Mesenchymal stem cell (in vitro differentiated cells and primary cell): ENCODE data around the gene SBNO1. TPM values are rescaled to one million over a fixed set of nuclear protein-coding genes. Genes with fewer than 3 reads are reported as not detected.

ENCODE experiments used
- DNase-seq: peaks from one replicate; pipeline ENCODE4 v3.0.0-alpha.2; 2013
- H2AFZ ChIP-seq: one replicate; pipeline ENCODE4 v1.6.1; 2013; ENCODE audit warnings: low read depth, mild to moderate bottlenecking, control low read depth, inconsistent platforms, low read length, moderate library complexity
- H2AK5ac ChIP-seq: 2 replicates; pipeline ENCODE4 v1.6.1; 2013; ENCODE audit warnings: low read length, moderate library complexity, mild to moderate bottlenecking, inconsistent platforms; ENCODE audit not compliant: severe bottlenecking
- H2BK120ac ChIP-seq: one replicate; pipeline ENCODE4 v1.6.1; 2013; ENCODE audit warnings: low read depth, mild to moderate bottlenecking, inconsistent platforms, low read length, moderate library complexity
- H2BK12ac ChIP-seq, 2 experiments: one replicate each; pipeline ENCODE4 v1.6.1; 2013; ENCODE audit warnings: inconsistent platforms in 2 of 2, low read length in 2 of 2, mild to moderate bottlenecking in 2 of 2, moderate library complexity in 2 of 2, control low read depth in 1 of 2
- H2BK15ac ChIP-seq: one replicate; pipeline ENCODE4 v1.6.1; 2013; ENCODE audit warnings: mild to moderate bottlenecking, low read depth, inconsistent platforms; ENCODE audit not compliant: poor library complexity, severe bottlenecking
- H2BK5ac ChIP-seq: 2 replicates; pipeline ENCODE4 v1.6.1; 2013; ENCODE audit warnings: low read depth, mild to moderate bottlenecking, low read length, control low read depth, inconsistent platforms; ENCODE audit not compliant: poor library complexity, severe bottlenecking
- H3K14ac ChIP-seq, 2 experiments: one replicate each; pipeline ENCODE4 v1.6.1; 2013; ENCODE audit warnings: inconsistent platforms in 2 of 2, low read length in 2 of 2, control low read depth in 1 of 2, mild to moderate bottlenecking in 1 of 2, moderate library complexity in 1 of 2
- H3K18ac ChIP-seq, 2 experiments: one replicate each; pipeline ENCODE4 v1.6.1; 2013; ENCODE audit warnings: inconsistent platforms in 2 of 2, low read length in 2 of 2, control low read depth in 1 of 2, low read depth in 1 of 2, mild to moderate bottlenecking in 1 of 2
- H3K23ac ChIP-seq, 2 experiments: one replicate each; pipeline ENCODE4 v1.6.1; 2013; ENCODE audit warnings: inconsistent platforms in 2 of 2, low read length in 2 of 2, mild to moderate bottlenecking in 2 of 2, moderate library complexity in 2 of 2, control low read depth in 1 of 2
- H3K27ac ChIP-seq: 2 replicates; pipeline ENCODE4 v1.5.1; 2013; ENCODE audit warnings: mild to moderate bottlenecking, moderate library complexity, low read length, control low read depth, inconsistent platforms; ENCODE audit not compliant: poor library complexity, severe bottlenecking
- H3K27me3 ChIP-seq, 2 experiments: 2 replicates each; pipeline versions ENCODE4 v1.6.1 to v1.7.0; 2013; ENCODE audit warnings: low read length in 2 of 2, mild to moderate bottlenecking in 2 of 2, moderate library complexity in 2 of 2, control low read depth in 1 of 2, inconsistent platforms in 1 of 2; ENCODE audit not compliant: control insufficient read depth in 1 of 2, insufficient read depth in 1 of 2
- H3K36me3 ChIP-seq, 2 experiments: 2 replicates each; pipeline versions ENCODE4 v1.6.1 to v1.7.0; 2013; ENCODE audit warnings: low read length in 2 of 2, control low read depth in 1 of 2, inconsistent platforms in 1 of 2, low read depth in 1 of 2, mild to moderate bottlenecking in 1 of 2; ENCODE audit not compliant: insufficient read depth in 2 of 2, control insufficient read depth in 1 of 2
- H3K4ac ChIP-seq, 2 experiments: one replicate each; pipeline ENCODE4 v1.6.1; 2013; ENCODE audit warnings: inconsistent platforms in 2 of 2, low read length in 2 of 2, mild to moderate bottlenecking in 2 of 2, moderate library complexity in 2 of 2, control low read depth in 1 of 2, low read depth in 1 of 2
- H3K4me1 ChIP-seq: 2 replicates; pipeline ENCODE4 v1.6.1; 2013; ENCODE audit warnings: low read depth, low read length, control low read depth; ENCODE audit not compliant: control insufficient read depth, insufficient read depth
- H3K4me2 ChIP-seq: 2 replicates; pipeline ENCODE4 v1.6.1; 2013; ENCODE audit warnings: low read length, mild to moderate bottlenecking, inconsistent platforms; ENCODE audit not compliant: poor library complexity, severe bottlenecking
- H3K4me3 ChIP-seq, 2 experiments: 2 replicates each; pipeline versions ENCODE4 v1.5.1 to v1.7.0; 2013; ENCODE audit warnings: low read length in 2 of 2, mild to moderate bottlenecking in 2 of 2, control low read depth in 1 of 2, low read depth in 1 of 2; ENCODE audit not compliant: insufficient read depth in 1 of 2
- H3K79me1 ChIP-seq: replicated peaks from 2 replicates; pipeline ENCODE4 v1.6.1; 2013; ENCODE audit warnings: mild to moderate bottlenecking, control low read depth, low read length, inconsistent platforms; ENCODE audit not compliant: poor library complexity, severe bottlenecking
- H3K9ac ChIP-seq: 2 replicates; pipeline ENCODE4 v1.7.0; 2013; ENCODE audit warnings: mild to moderate bottlenecking, low read length, moderate library complexity
- H3K9me3 ChIP-seq: 2 replicates; pipeline ENCODE4 v1.7.0; 2013; ENCODE audit warnings: mild to moderate bottlenecking, low read length; ENCODE audit not compliant: control insufficient read depth
- H4K8ac ChIP-seq: one replicate; pipeline ENCODE4 v1.6.1; 2013; ENCODE audit warnings: inconsistent platforms, mild to moderate bottlenecking, low read length, moderate library complexity
- H4K91ac ChIP-seq: one replicate; pipeline ENCODE4 v1.6.1; 2013; ENCODE audit warnings: mild to moderate bottlenecking, low read length, inconsistent platforms
- WGBS: methylation state at CpG from one replicate; pipeline ENCODE4 v1.1.7; 2013; ENCODE audit warnings: mixed read lengths; 5-methylcytosine and 5-hydroxymethylcytosine counted together
- small RNA-seq: library from polyadenylated mRNA; stranded (forward); fragments of <200 nt; extraction: miRNeasy Mini kit (QIAGEN cat#:217004); gene quantifications from one replicate; pipeline ENCODE3, GENCODE V24; 2013; ENCODE audit warnings: low read depth

Gene SBNO1

GRCh38 chr12:123243671-123244262 lies 120.9 kb downstream of the SBNO1 start:
- H3K27ac ChIP-seq: no peak overlapping the region
- peaks cover 21 to 32% of the 10 kb centered on the region in 2 experiments for H3K36me3 ChIP-seq
- H3K14ac ChIP-seq: no peak overlapping the region
- H3K9ac ChIP-seq: no peak overlapping the region
- peaks cover 7% of the 10 kb centered on the region for H3K9me3 ChIP-seq
- no peak overlapping the region for H3K18ac ChIP-seq
- no peak for DNase-seq
- no peak overlapping the region for H4K8ac ChIP-seq
- H2AK5ac ChIP-seq: no peak overlapping the region
- H2BK120ac ChIP-seq: no peak overlapping the region
- no peak overlapping the region for H2BK15ac ChIP-seq
- H2BK5ac ChIP-seq: no peak overlapping the region
- no peaks in the 10 kb centered on the region for H3K27me3 ChIP-seq
- no peak overlapping the region for H2BK12ac ChIP-seq
- H3K79me1 ChIP-seq: peaks cover 19% of the 10 kb centered on the region
- H3K23ac ChIP-seq: no peak overlapping the region
- H2AFZ ChIP-seq: no peak overlapping the region
- H3K4me2 ChIP-seq: no peak overlapping the region
- no peak overlapping the region for H3K4me3 ChIP-seq
- no peak overlapping the region for H4K91ac ChIP-seq
- 86% methylated on average over 5 of the region's 7 CpGs for WGBS
- H3K4ac ChIP-seq: no peak overlapping the region
- H3K4me1 ChIP-seq: peaks cover 4% of the 10 kb centered on the region

- H3K79me1 ChIP-seq: peaks cover 24% of the 10 kb centered on the region
- no peak overlapping the region for H2BK12ac ChIP-seq
- H3K9me3 ChIP-seq: no peaks in the 10 kb centered on the region
- H4K8ac ChIP-seq: no peak overlapping the region
- H3K27ac ChIP-seq: no peak overlapping the region
- no peak for DNase-seq
- no peak overlapping the region for H2AK5ac ChIP-seq
- H3K4me3 ChIP-seq: no peak overlapping the region
- H3K4ac ChIP-seq: no peak overlapping the region
- peak overlapping the region; percentile 27 for H4K91ac ChIP-seq
- peaks cover 17 to 24% of the 10 kb centered on the region in 2 experiments for H3K36me3 ChIP-seq
- no peak overlapping the region for H3K23ac ChIP-seq
- peaks cover 4% of the 10 kb centered on the region for H3K4me1 ChIP-seq
- no peak overlapping the region for H2AFZ ChIP-seq
- 80% methylated on average over 11 of the region's 11 CpGs for WGBS
- no peak overlapping the region for H3K4me2 ChIP-seq
- H3K27me3 ChIP-seq: no peaks in the 10 kb centered on the region
- H2BK15ac ChIP-seq: no peak overlapping the region
- no peak overlapping the region for H2BK120ac ChIP-seq
- H2BK5ac ChIP-seq: no peak overlapping the region
- H3K9ac ChIP-seq: peak overlapping the region; percentile 13
- no peak overlapping the region for H3K14ac ChIP-seq
- H3K18ac ChIP-seq: no peak overlapping the region
Observed at GRCh38 chr12:123242116-123242904, 122.3 kb downstream of the SBNO1 start.

Small RNA genes lying within 50 kb of the gene (small RNA-seq; reads per million reads assigned to genes)
- gene RF00019 (not detected), gene RNA5SP375 (not detected)
